ENCODE measurements around the gene BRWD1. TPM values are rescaled to one million over a fixed set of nuclear protein-coding genes. Genes with fewer than 3 reads are reported as not detected.

The BRWD1 gene
- total RNA-seq, 1 experiment from 2014 or later: 37.1 TPM

DNA sequence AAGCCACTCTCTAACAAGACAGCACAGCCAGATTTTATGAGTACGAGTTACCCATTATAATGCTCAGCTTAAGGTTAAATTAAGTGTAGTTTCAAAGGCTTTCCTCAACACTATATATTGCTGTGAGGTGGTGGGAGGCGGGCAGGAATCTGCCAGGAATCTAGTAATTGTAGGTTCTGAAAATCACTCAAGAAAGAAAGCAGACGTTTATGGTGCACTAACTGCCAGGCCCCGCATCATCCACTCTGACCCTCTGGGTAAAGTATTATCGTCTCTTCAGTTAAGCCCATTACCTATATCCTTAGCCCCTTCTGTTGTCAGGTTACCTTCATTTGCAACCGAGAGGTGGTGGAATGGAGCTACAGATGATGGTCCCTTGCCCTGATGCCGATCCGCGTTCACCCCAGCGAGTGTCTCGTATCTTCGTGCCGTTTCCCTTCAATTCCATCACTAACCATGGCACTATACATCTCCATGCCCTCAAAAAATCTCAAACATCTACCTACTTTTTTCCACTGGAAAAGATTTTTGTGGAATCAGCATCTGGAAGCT is 23.1 kb upstream of the BRWD1 start:
- no peak overlapping the region for H3K4me3 Mint-ChIP-seq (ENCODE audit: unreplicated experiment)
- TF ChIP-seq, protein P1, sequence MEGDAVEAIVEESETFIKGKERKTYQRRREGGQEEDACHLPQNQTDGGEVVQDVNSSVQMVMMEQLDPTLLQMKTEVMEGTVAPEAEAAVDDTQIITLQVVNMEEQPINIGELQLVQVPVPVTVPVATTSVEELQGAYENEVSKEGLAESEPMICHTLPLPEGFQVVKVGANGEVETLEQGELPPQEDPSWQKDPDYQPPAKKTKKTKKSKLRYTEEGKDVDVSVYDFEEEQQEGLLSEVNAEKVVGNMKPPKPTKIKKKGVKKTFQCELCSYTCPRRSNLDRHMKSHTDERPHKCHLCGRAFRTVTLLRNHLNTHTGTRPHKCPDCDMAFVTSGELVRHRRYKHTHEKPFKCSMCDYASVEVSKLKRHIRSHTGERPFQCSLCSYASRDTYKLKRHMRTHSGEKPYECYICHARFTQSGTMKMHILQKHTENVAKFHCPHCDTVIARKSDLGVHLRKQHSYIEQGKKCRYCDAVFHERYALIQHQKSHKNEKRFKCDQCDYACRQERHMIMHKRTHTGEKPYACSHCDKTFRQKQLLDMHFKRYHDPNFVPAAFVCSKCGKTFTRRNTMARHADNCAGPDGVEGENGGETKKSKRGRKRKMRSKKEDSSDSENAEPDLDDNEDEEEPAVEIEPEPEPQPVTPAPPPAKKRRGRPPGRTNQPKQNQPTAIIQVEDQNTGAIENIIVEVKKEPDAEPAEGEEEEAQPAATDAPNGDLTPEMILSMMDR (IDR thresholded peaks at IDR 0.05; ENCODE audit: insufficient read depth in 1 of 2, low read depth in 1 of 2, low read length in 1 of 2, severe bottlenecking in 1 of 2, unreplicated experiment in 1 of 2): no peak
- Histone ChIP-seq H3K9me3 (no peaks in the 10 kb centered on the region), H3K36me3 (ENCODE audit: control insufficient read depth, insufficient read depth, low read length) (no peaks in the 10 kb centered on the region), H3K4me3 (ENCODE audit: low read depth, low read length) (no peak overlapping the region), H3K4me1 (peaks cover 13% of the 10 kb centered on the region), H3K27me3 (replicated peaks; ENCODE audit: control insufficient read depth, insufficient read depth, low read length) (no peaks in the 10 kb centered on the region)
- DNase-seq: no peak
- no peaks in the 10 kb centered on the region for H3K9me3 Mint-ChIP-seq (ENCODE audit: unreplicated experiment)
- peaks cover 17% of the 10 kb centered on the region for H3K36me3 Mint-ChIP-seq (ENCODE audit: insufficient read depth, unreplicated experiment)
- CTCF ChIA-PET: interaction anchor here (0.6 to 0.7 kb wide), 2 partner anchors 51 to 104 kb away, joined by 3 read pairs; no protein-coding TSS in a partner anchor
- BruUV-seq (replicated peaks): no TSS peak
- H3K27ac Mint-ChIP-seq (ENCODE audit: unreplicated experiment): no peak overlapping the region
- intact Hi-C loops (cut with micrococcal nuclease; ENCODE audit: unreplicated experiment): no loop called here
- peaks cover 7% of the 10 kb centered on the region for H3K4me1 Mint-ChIP-seq (ENCODE audit: low read depth, unreplicated experiment)
- POLR2A ChIA-PET: no interaction called here
- H3K27me3 Mint-ChIP-seq (ENCODE audit: insufficient read depth, unreplicated experiment): no peaks in the 10 kb centered on the region

DNA sequence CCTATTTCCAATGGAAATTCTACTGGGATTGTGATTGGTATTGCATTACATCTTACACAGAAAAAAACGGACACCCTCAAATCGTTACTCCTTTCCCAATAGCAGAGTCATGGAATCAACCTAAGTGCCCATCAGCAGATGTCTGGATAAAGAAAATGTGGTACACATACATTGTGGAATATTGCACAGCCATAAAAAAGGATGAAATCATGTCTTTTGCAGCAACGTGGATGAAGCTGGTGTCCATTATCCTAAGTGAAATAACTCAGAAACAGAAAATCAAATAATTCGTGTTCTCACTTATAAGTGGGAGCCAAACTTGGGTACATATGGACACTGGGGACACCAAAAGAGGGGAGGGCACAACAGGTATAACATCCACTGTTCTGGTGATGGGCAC is 21.2 kb upstream of the BRWD1 start:
- ChIA-PET CTCF (no interaction called here), POLR2A (no interaction called here)
- peaks cover 13% of the 10 kb centered on the region for H3K4me1 ChIP-seq
- peaks cover 7% of the 10 kb centered on the region for H3K4me1 Mint-ChIP-seq (ENCODE audit: low read depth, unreplicated experiment)
- DNase-seq: no peak
- H3K9me3 Mint-ChIP-seq (ENCODE audit: unreplicated experiment): no peaks in the 10 kb centered on the region
- H3K36me3 ChIP-seq (ENCODE audit: control insufficient read depth, insufficient read depth, low read length): no peaks in the 10 kb centered on the region
- no TSS peak for BruUV-seq (replicated peaks)
- H3K27me3 Mint-ChIP-seq (ENCODE audit: insufficient read depth, unreplicated experiment): no peaks in the 10 kb centered on the region
- no peaks in the 10 kb centered on the region for H3K9me3 ChIP-seq
- no peak overlapping the region for H3K4me3 Mint-ChIP-seq (ENCODE audit: unreplicated experiment)
- TF ChIP-seq, protein P1 (IDR thresholded peaks at IDR 0.05; ENCODE audit: insufficient read depth in 1 of 2, low read depth in 1 of 2, low read length in 1 of 2, severe bottlenecking in 1 of 2, unreplicated experiment in 1 of 2): no peak
- H3K27ac Mint-ChIP-seq (ENCODE audit: unreplicated experiment): no peak overlapping the region
- H3K27me3 ChIP-seq (replicated peaks; ENCODE audit: control insufficient read depth, insufficient read depth, low read length): no peaks in the 10 kb centered on the region
- intact Hi-C loops (cut with micrococcal nuclease; ENCODE audit: unreplicated experiment): no loop called here
- no peak overlapping the region for H3K4me3 ChIP-seq (ENCODE audit: low read depth, low read length)
- H3K36me3 Mint-ChIP-seq (ENCODE audit: insufficient read depth, unreplicated experiment): peaks cover 8% of the 10 kb centered on the region

- no peaks in the 10 kb centered on the region for H3K36me3 ChIP-seq (ENCODE audit: control insufficient read depth, insufficient read depth, low read length)
- no peak overlapping the region for H3K4me3 ChIP-seq (ENCODE audit: low read depth, low read length)
- POLR2A ChIA-PET: no interaction called here
- no peak overlapping the region for H3K27ac Mint-ChIP-seq (ENCODE audit: unreplicated experiment)
- no TSS peak for BruUV-seq (replicated peaks)
- DNase-seq: no peak
- H3K27me3 ChIP-seq (replicated peaks; ENCODE audit: control insufficient read depth, insufficient read depth, low read length): no peaks in the 10 kb centered on the region
- no peaks in the 10 kb centered on the region for H3K27me3 Mint-ChIP-seq (ENCODE audit: insufficient read depth, unreplicated experiment)
- H3K4me1 ChIP-seq: peaks cover 13% of the 10 kb centered on the region
- H3K4me1 Mint-ChIP-seq (ENCODE audit: low read depth, unreplicated experiment): peaks cover 7% of the 10 kb centered on the region
- intact Hi-C loops (cut with micrococcal nuclease; ENCODE audit: unreplicated experiment): no loop called here
- peaks cover 8% of the 10 kb centered on the region for H3K36me3 Mint-ChIP-seq (ENCODE audit: insufficient read depth, unreplicated experiment)
- CTCF ChIA-PET: no interaction called here
- no peaks in the 10 kb centered on the region for H3K9me3 ChIP-seq
- no peaks in the 10 kb centered on the region for H3K9me3 Mint-ChIP-seq (ENCODE audit: unreplicated experiment)
- no peak overlapping the region for H3K4me3 Mint-ChIP-seq (ENCODE audit: unreplicated experiment)
- TF ChIP-seq, protein P1 (IDR thresholded peaks at IDR 0.05; ENCODE audit: insufficient read depth in 1 of 2, low read depth in 1 of 2, low read length in 1 of 2, severe bottlenecking in 1 of 2, unreplicated experiment in 1 of 2): no peak
Measured at GRCh38 chr21:39332175-39332574, 18.7 kb upstream of the BRWD1 start.

Measured in Caco-2 (cell line).